ENCODE data around the gene GC.

The GC gene

GRCh38 chr4:71784569-71785197 lies 804 bp upstream of the GC start:
- Mint-ChIP-seq H3K4me3 (no peak overlapping the region), H3K36me3 (no peaks in the 10 kb centered on the region), H3K9me3 (no peaks in the 10 kb centered on the region), H3K27ac (no peak overlapping the region), H3K4me1 (no peaks in the 10 kb centered on the region), H3K27me3 (peaks cover 3% of the 10 kb centered on the region)
- ATAC-seq (ENCODE audit: low read depth) (no peak), DNase-seq (ENCODE audit: low spot score in 2 of 2) (no peak)

GRCh38 chr4:71777891-71778290 lies 6.0 kb downstream of the GC start:
- H3K27ac Mint-ChIP-seq: no peak overlapping the region
- H3K4me3 Mint-ChIP-seq: no peak overlapping the region
- ATAC-seq (ENCODE audit: low read depth): no peak
- peaks cover 2% of the 10 kb centered on the region for H3K9me3 Mint-ChIP-seq
- peaks cover 1% of the 10 kb centered on the region for H3K27me3 Mint-ChIP-seq
- H3K36me3 Mint-ChIP-seq: no peaks in the 10 kb centered on the region
- no peak for DNase-seq (ENCODE audit: low spot score in 2 of 2)
- H3K4me1 Mint-ChIP-seq: no peaks in the 10 kb centered on the region

GRCh38 chr4:71775449-71775848 lies 8.4 kb downstream of the GC start:
- no peak overlapping the region for H3K27ac Mint-ChIP-seq
- no peaks in the 10 kb centered on the region for H3K36me3 Mint-ChIP-seq
- no peak for DNase-seq (ENCODE audit: low spot score in 2 of 2)
- no peak overlapping the region for H3K4me3 Mint-ChIP-seq
- no peaks in the 10 kb centered on the region for H3K4me1 Mint-ChIP-seq
- H3K27me3 Mint-ChIP-seq: peaks cover 1% of the 10 kb centered on the region
- no peak for ATAC-seq (ENCODE audit: low read depth)
- H3K9me3 Mint-ChIP-seq: peaks cover 2% of the 10 kb centered on the region

- Mint-ChIP-seq H3K27ac (no peak overlapping the region), H3K4me3 (no peak overlapping the region), H3K36me3 (no peaks in the 10 kb centered on the region), H3K4me1 (no peaks in the 10 kb centered on the region), H3K27me3 (peaks cover 2% of the 10 kb centered on the region), H3K9me3 (no peaks in the 10 kb centered on the region)
- no peak for DNase-seq (ENCODE audit: low spot score in 2 of 2)
- ATAC-seq (ENCODE audit: low read depth): no peak
Observed at GRCh38 chr4:71774136-71774535, 9.7 kb downstream of the GC start.

- ATAC-seq (ENCODE audit: low read depth) (no peak), DNase-seq (ENCODE audit: low spot score in 2 of 2) (no peak)
- H3K27ac Mint-ChIP-seq: no peak overlapping the region
- H3K27me3 Mint-ChIP-seq: peaks cover 2% of the 10 kb centered on the region
- H3K4me1 Mint-ChIP-seq: no peaks in the 10 kb centered on the region
- no peaks in the 10 kb centered on the region for H3K36me3 Mint-ChIP-seq
- H3K4me3 Mint-ChIP-seq: no peak overlapping the region
- H3K9me3 Mint-ChIP-seq: no peaks in the 10 kb centered on the region
Observed at GRCh38 chr4:71773004-71773403, 10.9 kb downstream of the GC start.

- H3K27ac Mint-ChIP-seq: no peak overlapping the region
- H3K4me3 Mint-ChIP-seq: no peak overlapping the region
- ATAC-seq (ENCODE audit: low read depth) (no peak), DNase-seq (ENCODE audit: low spot score in 2 of 2) (no peak)
- no peaks in the 10 kb centered on the region for H3K36me3 Mint-ChIP-seq
- peaks cover 2% of the 10 kb centered on the region for H3K27me3 Mint-ChIP-seq
- no peaks in the 10 kb centered on the region for H3K9me3 Mint-ChIP-seq
- no peaks in the 10 kb centered on the region for H3K4me1 Mint-ChIP-seq
Observed at GRCh38 chr4:71772592-71772991, 11.3 kb downstream of the GC start.

- ATAC-seq (ENCODE audit: low read depth): no peak
- H3K9me3 Mint-ChIP-seq: no peaks in the 10 kb centered on the region
- H3K27ac Mint-ChIP-seq: no peak overlapping the region
- H3K36me3 Mint-ChIP-seq: no peaks in the 10 kb centered on the region
- DNase-seq (ENCODE audit: low spot score in 2 of 2): no peak
- H3K4me3 Mint-ChIP-seq: no peak overlapping the region
- H3K4me1 Mint-ChIP-seq: no peaks in the 10 kb centered on the region
- peaks cover 2% of the 10 kb centered on the region for H3K27me3 Mint-ChIP-seq
Observed at GRCh38 chr4:71771613-71772012, 12.3 kb downstream of the GC start.

GRCh38 chr4:71769434-71769833 lies 14.4 kb downstream of the GC start:
- H3K4me3 Mint-ChIP-seq: no peak overlapping the region

GRCh38 chr4:71768123-71768522 lies 15.8 kb downstream of the GC start:
- H3K27ac Mint-ChIP-seq: no peak overlapping the region
- ATAC-seq (ENCODE audit: low read depth) (no peak), DNase-seq (ENCODE audit: low spot score in 2 of 2) (no peak)
- peaks cover 1% of the 10 kb centered on the region for H3K27me3 Mint-ChIP-seq
- H3K4me3 Mint-ChIP-seq: no peak overlapping the region
- no peaks in the 10 kb centered on the region for H3K36me3 Mint-ChIP-seq
- H3K4me1 Mint-ChIP-seq: no peaks in the 10 kb centered on the region
- H3K9me3 Mint-ChIP-seq: no peaks in the 10 kb centered on the region

More at GRCh38 chr4:71769434-71769833, 14.4 kb downstream of the GC start:
- no peak for DNase-seq (ENCODE audit: low spot score in 2 of 2)
- Mint-ChIP-seq H3K4me1 (no peaks in the 10 kb centered on the region), H3K36me3 (no peaks in the 10 kb centered on the region), H3K9me3 (no peaks in the 10 kb centered on the region), H3K27ac (no peak overlapping the region), H3K27me3 (peaks cover 2% of the 10 kb centered on the region)
- ATAC-seq (ENCODE audit: low read depth): no peak

GRCh38 chr4:71765821-71766383 lies 18.0 kb downstream of the GC start:
- Mint-ChIP-seq H3K9me3 (no peaks in the 10 kb centered on the region), H3K4me3 (no peak overlapping the region), H3K4me1 (no peaks in the 10 kb centered on the region), H3K36me3 (no peaks in the 10 kb centered on the region), H3K27me3 (peaks cover 1% of the 10 kb centered on the region), H3K27ac (no peak overlapping the region)
- DNase-seq (ENCODE audit: low spot score in 2 of 2) (no peak), ATAC-seq (ENCODE audit: low read depth) (no peak)

GRCh38 chr4:71765350-71765749 lies 18.5 kb downstream of the GC start:
- Mint-ChIP-seq H3K27ac (no peak overlapping the region), H3K9me3 (no peaks in the 10 kb centered on the region), H3K4me1 (no peaks in the 10 kb centered on the region), H3K36me3 (no peaks in the 10 kb centered on the region), H3K27me3 (peaks cover 1% of the 10 kb centered on the region), H3K4me3 (no peak overlapping the region)
- ATAC-seq (ENCODE audit: low read depth): no peak
- no peak for DNase-seq (ENCODE audit: low spot score in 2 of 2)

GRCh38 chr4:71752383-71753042 lies 31.4 kb downstream of the GC start:
- Mint-ChIP-seq H3K36me3 (no peaks in the 10 kb centered on the region), H3K4me1 (no peaks in the 10 kb centered on the region), H3K9me3 (no peaks in the 10 kb centered on the region), H3K27ac (no peak overlapping the region), H3K4me3 (no peak overlapping the region), H3K27me3 (no peaks in the 10 kb centered on the region)
- ATAC-seq (ENCODE audit: low read depth) (no peak), DNase-seq (ENCODE audit: low spot score in 2 of 2) (no peak)

GRCh38 chr4:71749008-71749594 lies 34.8 kb downstream of the GC start:
- no peak for ATAC-seq (ENCODE audit: low read depth)
- no peaks in the 10 kb centered on the region for H3K36me3 Mint-ChIP-seq
- peaks cover 1% of the 10 kb centered on the region for H3K27me3 Mint-ChIP-seq
- no peak for DNase-seq (ENCODE audit: low spot score in 2 of 2)
- H3K9me3 Mint-ChIP-seq: no peaks in the 10 kb centered on the region
- no peak overlapping the region for H3K27ac Mint-ChIP-seq
- no peak overlapping the region for H3K4me3 Mint-ChIP-seq
- no peaks in the 10 kb centered on the region for H3K4me1 Mint-ChIP-seq

- Mint-ChIP-seq H3K4me1 (no peaks in the 10 kb centered on the region), H3K9me3 (no peaks in the 10 kb centered on the region), H3K4me3 (no peak overlapping the region), H3K27me3 (peaks cover 3% of the 10 kb centered on the region), H3K36me3 (no peaks in the 10 kb centered on the region), H3K27ac (no peak overlapping the region)
- DNase-seq (ENCODE audit: low spot score in 2 of 2) (no peak), ATAC-seq (ENCODE audit: low read depth) (no peak)
Observed at GRCh38 chr4:71746379-71746778, 37.5 kb downstream of the GC start.

Measured in memory B cell (primary cell).